GM18868 (cell line): ENCODE results near the gene HDLBP.

Experiments
- ATAC-seq: cut with Tn5 transposase; IDR thresholded peaks from one replicate; pipeline ENCODE4 v1.9.1; 2021; ENCODE audit warnings: mild to moderate bottlenecking, moderate library complexity; ENCODE audit not compliant: unreplicated experiment

The HDLBP gene

DNA sequence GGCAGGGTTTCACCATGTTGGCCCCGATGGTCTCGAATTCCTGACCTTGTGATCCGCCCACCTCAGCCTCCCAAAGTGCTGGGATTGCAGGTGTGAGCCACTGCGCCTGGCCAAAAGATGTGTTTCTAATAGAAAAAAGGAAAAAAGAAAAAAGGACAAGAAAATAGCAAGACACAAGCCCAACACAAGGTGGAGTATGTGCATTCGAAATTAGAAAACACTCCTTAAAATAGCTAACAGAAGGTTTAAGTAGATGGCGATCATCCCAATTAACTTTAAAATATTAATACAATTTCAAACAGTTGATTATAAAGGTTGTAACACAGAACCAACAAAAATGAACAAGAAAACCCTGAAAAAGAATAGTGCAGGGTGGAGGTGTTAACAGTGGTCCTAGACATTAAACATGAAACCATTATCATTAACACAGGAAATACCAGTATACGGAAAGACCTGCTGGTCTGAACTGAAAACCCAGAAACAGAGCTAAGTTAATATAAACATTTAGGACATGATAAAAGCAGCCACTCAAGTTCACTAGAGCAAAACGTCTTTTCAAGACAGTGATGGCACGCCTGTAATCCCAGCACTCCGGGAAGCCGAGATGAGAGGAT is 57.9 kb downstream of the HDLBP start:
- no peak for ATAC-seq

DNA sequence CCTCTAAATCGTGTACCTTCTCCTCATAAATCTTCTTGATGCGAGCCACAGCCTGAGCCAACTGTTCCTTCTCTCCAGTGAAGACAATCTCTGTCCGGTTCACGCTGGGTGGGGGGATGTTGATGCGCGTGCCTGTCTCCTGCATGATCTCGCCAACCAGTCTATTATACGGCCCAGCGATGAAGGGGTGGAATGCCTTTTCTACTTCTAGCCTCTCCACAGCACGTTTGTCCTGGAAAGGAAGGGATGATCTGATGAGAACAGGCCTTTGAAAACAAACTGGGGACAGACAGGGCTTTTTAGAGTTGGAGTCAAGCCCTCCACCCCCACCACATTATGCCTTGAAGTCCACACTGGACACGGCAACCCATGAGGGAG is 59.3 kb downstream of the HDLBP start:
- no peak for ATAC-seq

DNA sequence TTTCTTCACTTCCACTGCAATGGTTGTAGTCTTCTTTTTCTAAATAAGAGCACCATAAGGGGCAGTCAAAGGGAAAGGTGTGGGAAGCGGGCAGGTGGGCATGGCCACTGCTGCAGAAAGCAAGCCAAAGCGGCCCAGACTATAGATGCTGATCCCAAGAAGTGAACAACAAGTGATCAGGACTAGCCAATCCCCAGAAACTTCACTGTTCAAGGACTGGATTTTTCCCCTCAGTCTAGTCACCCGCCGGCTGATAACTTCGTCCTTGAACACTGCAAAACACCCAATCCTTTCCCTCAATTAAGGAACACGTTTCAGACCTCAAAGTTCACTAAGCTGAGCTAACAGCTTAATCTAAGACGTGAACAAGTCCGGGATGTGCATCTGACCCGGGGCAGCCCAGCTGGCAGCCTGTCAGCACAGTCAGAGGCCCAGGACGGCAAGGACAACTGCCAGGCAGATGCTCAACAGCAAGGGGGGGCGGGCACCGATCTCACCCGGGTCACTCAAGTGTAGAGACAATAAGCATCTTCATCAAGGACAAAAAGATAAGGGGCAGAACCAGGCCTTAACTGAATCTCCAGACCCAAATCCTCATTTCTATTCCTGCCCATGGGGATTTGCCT is 59.8 kb downstream of the HDLBP start:
- no peak for ATAC-seq

DNA sequence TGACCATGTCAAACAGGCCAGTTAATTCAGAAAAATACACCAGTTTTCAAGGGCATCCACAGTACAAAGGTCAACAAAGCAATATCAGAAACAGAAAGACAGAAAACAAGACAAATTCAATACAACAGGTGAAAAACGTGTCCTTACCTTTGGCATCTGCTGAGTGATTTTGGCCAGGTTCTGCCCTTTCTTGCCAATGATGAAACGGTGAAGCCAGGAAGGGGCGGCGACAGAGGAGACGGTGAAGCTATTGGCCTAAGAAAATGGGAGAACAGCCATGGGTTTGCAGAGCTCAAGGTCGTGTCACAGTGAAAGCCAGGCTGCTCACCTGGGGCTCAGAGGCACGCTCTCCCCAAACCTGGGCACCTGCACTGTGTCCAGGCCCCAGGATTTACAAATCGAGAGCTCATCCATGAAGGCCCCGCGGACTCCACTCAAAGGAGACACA is 60.5 kb downstream of the HDLBP start:
- ATAC-seq: no peak

DNA sequence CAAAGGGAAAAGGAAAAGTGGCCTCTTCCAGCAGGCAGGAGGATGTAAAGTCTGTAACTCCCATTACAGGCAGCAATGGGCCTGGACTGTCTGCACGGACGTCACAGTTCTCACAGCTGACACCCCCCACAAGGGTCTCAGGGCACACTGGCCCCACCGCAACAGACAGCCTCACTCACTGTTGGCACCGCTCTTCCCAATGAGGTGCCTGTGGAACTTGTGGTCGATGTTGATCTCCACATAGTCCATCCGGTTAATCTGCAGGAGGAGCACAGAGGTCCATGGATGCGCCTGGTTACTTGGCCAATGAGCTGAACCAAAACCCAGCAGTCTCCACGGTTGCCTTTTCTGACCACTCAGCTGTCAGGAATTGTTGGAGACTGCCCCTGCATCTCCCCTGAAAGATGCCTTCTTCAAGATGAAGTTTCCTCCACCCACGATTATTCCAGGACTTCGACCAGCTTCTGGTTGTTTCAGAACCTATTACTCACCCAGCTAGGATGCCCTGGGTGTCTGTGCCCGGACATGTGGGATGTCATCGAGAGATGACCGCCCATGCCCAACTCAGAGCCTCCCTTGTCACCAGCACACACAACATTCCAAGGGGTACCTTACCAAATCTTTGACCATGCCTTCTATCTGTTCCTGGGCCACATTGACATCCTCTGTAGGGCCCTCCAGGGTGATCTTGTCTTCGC is 62.5 kb downstream of the HDLBP start:
- ATAC-seq: no peak

DNA sequence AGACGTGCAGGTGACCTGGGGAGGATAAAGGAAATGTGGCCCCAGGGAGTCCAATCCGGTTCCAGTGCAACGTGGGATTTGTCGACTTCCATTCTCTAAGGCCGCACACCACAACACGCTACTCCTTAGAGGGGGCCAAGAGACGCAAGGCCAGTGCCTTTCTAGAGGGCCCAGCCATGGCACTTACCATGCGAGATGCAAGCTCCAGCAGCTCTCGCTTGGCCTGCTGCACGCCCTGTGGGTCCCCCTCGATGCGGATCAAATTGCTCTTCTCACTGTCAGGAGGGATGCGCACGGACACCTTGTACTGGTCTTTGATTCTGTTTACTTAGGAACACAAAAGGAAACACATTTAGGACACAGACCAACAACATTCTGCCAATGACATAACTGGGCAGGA is 65.8 kb downstream of the HDLBP start:
- ATAC-seq: no peak

DNA sequence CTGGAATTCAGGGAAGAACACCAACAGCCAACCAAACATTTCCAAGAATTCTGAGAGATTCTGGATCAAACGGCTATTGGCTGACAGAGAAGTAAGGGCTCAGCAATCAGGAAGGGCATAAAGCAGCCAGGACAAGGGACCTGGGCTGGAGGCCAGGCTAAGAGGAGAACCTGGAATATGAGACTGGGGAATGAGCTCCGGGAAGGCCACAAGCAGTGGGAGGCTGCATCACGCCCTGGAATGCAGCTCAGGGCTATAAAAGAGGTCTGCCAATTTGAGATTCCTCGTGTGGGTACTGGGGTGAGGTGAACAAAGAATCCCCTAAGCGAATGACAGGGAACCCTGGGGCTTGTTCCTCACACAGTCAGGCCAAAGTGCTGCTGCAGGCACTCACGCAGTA is 66.6 kb downstream of the HDLBP start:
- ATAC-seq: no peak

DNA sequence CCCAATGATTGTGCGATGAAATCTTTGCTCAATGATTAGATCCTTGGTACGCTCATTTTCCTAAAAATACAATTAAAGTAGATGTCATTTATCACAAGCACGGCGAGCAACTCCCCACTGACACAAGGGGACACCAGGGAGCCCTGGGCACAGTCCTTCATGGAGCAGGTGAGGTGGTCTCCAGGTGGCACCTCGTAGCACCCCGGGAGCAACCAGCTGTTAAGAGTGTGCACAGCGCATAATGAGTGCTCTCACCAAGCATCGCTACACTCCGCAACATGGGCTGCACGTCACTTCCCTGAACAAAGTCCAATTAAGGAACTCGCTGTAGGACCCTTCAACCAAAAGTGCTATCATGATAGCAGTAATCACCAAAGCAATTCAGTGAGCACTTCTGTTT is 67.2 kb downstream of the HDLBP start:
- no peak for ATAC-seq

DNA sequence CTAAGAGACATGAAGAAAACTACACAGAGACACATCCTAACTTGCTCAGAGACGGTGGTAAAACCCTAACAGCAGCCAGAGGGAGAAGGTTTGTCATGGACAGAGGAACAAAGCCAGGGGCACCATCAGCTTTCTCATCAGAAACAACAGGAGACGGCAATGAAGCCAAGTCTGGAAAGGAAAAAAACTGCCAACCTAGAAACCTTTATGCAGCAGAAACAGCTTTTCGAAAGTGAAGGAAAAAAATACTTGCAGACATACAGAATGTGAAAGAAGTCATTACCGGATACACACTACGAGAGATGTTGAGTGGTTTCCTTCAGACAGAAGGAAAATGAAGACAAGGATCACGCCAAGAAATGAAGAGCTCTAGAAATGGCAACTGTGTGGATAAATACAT is 71.1 kb downstream of the HDLBP start:
- ATAC-seq: no peak

DNA sequence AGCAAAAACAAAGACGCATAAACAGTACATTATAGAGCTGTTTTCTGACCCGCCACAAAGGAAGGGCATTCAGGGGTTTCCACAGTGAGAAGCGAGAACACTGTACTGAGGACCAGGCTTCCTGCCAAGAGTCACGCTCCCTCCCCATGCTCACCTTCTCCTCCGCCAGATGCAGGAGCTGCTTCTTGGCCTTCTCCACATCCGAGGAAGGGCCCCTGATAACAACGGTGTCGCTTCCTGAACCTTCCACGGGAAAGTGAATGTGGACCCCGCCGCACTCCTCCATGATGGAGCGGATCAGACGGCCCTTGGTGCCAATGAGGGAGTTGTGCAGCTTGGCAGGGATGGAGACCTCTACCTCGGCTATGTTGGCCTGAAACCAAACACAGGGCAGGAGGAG is 73.2 kb downstream of the HDLBP start:
- no peak for ATAC-seq

DNA sequence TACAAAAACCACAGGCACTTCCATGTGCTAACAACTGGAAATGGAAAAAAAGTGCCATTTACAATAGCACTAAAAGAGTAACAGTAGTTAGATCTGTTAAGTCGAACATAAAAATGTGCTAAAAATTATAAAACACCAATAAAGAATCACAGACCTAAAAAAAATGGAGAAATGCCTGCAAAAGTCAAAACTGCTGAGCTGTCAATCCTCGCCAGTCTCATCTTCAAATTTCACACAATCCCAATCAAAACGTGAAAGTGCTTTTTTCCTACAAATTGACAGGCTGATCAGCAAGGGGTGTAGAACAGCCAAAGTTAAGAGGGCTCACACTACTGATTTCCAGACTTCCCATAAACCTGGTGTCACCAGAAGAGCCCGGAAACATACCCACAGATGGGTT is 73.8 kb downstream of the HDLBP start:
- ATAC-seq: no peak

DNA sequence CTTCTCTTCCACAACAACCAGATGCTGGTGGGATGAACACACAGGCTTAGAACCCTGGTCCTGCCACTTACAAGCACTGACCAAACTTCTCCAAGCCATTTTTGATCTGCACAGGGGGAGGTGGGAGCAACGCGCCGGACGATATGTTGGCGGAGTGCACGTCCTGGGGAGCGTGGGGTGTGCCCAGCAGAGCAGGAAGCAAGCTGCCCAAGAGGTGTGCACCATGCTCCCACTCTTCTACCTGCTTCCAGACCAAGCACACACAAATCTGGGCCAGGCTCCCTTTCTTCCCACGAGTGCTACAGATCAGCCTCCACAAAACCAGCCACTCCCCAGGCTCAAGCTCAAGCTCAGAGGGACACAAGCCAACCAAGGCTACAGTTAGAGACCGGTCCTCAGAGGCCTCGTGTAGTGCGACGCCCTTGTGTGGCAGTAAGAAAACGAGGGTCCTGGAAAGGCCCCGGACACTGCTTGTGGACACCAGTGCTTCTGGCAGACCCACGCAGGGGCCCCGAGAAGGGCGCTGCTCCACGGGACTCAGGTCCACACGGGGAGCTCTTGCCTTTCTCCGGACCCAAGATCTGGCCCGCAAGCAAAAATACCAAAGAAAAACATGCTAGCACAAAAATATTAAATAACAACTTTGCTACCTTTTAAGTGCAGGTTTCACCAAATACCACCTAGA is 75.0 kb downstream of the HDLBP start:
- no peak for ATAC-seq

DNA sequence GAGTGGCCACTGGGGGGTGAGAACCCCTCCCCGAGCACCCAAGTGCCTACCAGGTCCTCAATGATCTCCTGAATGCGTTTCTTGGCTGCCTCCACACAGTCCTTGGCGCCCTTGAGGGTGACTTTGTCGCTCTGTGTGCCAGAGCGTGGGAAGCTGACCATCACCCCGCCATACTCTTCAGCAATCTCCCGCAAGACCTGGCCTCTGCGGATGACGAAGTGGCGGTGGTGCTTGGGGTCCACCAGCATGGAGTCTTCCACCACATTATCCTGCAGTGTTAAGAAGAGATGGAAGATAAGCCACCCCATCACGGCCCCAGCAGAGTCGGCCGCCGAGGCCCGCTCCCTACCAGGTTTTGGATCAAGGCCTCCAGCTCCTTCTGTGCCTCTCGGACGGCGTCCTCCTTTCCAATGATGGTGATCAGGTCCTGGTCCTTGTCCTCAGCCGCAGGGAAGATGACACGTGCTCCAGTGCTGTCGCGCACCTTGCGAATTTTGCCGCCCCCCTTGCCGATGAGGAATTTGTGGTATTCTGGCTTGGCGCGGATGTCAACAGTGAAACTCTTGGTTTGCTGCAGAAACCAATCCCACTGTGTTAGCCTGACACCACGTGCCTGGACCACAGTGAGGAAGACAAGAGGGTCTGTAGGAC is 75.8 kb downstream of the HDLBP start:
- no peak for ATAC-seq

DNA sequence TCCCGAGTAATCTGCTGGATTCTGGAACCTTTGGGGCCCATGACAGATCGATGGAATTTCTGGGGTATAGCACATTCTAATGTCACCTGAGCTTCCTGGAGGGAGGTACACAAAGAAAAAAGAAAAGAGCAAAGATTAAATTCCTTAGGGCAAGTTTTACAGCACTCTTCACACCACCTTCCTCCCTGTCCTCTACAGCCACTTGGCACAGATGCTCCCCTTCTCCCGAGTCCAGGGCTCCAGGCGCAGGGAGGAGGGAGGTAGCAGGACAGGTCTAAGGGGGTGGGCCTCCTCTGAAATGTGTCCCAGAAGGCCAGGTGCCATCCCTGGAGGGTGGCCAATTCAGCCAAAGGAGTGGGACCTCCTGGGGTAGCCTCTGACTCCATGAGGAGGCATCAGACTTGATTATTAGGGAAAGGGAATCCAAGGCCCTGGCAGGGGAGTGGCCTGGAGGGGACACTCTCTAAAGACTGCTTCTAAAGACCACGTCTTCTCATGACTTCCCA is 76.7 kb downstream of the HDLBP start:
- ATAC-seq: no peak

DNA sequence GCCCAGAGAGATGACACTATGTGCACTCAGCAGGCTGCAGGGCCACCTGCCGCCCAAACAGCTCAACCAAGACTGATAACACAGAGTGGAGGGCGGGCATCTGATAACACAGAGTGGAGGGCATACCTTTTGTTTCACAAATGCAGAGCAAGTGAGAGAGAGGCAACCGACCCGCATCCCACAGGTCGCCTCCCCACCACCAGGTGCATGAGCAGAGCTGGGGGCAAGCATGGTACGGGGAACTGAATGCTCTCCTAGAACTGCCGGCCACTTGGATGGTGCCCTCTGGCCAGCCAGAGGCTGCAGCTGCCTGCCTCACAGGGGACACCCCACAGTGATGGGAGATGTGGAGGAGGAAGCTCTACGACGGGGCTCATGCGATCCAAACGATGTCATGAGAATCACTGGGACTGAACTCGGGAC is 77.5 kb downstream of the HDLBP start:
- no peak for ATAC-seq

DNA sequence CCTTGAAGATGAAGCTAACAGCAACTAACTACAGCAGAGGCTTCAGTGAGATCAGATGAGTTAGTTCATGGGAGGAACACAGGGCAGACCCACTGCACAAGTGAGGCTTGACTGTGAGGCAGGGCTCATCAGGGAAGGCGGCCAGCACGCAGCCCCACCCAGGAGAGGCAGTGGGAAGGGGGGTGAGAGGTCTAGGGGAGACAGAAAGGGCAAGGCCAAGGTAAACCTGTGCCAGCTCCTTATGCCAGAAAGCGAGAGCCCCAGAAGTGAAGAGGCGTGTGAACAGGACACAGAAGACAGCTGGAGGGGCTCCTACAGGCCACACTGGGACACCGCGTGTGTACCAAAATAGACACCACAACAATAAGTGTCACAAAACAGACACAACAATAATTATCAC is 78.4 kb downstream of the HDLBP start:
- no peak for ATAC-seq

DNA sequence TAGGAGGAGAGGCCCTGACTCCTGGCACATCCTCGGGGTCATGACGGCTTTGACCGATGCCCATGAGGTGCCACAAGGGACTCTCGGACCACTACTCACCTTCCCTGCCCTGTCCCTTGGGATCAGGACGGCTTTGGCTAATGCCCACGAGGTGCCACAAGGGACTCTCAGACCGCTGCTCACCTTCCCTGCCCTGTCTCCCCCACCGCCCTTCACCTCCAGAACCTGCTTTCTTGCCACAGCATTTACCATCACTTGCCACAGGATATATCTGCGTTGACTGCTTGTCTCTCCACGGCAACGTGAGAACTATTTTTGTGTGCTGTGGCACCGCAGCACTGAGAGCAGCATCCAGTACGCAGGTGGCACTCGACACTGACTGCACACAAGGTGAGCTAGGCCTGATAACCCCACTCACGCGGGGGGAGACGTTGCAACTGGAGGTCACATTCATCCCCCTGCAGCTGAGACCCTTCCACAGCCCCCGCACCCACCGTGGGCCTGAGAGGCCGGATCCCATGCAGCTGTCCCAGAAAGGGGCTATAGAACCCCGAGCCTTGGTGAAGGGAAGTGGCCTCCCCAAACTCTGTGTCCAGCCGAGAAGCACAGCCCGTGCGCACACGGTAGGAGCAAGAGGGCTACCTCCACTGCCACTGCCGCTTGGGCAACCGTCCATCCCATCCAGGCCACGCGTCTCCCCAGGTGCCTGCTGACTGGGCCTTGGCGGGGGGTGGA is 79.4 kb downstream of the HDLBP start:
- ATAC-seq: no peak

DNA sequence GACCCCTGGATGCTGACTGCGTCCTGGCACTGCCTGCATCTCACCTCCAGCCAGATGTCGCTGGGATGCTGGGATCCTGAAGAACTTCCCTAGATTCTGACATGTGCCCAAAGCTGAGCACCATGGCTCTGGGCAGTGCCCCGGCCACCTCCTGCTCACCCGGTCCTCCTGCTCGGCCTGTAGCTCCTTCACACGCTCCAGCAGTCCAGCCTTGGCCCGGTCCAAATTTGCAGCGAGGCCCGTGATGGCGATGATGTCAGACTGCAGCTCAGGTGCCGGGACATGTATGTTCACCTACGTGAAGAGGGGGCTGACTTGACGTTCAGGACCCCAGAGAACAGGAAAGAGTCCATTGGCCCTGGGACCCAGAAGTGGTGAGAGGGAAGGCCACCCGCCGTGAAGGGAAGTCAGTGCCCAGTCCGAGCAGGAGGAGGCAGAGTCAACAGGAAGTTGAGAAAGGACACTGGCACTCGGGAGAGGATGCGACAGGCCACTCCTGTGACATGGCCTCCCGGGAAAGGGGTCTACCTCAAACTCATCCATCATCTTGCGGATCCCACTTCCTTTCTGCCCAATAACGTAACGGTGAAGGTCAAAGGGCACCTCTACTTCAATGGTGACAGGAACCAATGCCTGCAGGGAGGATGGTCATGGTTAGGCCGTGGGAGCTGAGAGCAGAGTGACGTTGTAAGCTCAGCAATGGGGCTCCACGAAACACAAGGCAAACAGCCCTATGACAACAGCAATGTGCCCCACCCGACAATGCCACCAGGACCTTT is 80.3 kb downstream of the HDLBP start:
- ATAC-seq: no peak

DNA sequence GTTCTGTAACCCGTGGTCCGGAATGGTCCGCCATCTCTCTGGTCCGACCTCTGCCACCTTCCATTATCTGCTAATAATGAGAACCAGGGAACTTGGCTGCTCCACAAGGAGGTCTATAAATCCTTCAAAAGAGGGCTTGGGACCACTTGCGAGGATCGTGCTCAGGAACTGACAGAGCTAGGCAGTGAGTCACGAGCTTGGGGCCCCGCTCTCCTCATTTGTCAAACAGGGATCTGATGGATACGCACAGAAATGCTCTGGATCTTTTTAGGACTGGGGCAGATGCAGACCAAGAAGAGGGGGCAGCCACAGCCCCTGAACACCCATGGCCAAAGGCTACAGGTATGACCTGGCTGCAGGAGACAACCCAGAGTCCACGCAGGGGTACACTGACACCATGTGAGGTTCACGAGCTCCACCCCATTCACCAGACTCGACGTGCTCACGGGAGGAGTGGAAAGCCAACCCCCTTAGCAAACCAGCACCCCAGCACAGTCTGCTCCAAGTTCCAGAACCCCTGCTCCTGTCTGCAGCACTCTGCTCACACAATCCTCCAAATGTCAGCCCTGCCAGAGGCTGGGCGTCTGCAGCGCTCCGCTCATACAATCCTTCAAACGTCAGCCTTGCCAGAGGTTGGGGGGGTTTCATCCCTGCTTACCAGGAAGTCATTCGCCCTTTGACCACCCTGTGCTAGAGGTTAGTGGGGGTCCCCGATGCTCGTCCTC is 81.2 kb downstream of the HDLBP start:
- ATAC-seq: no peak
